ENCODE results near the gene PKLR.

PKLR gene

GRCh38 chr1:155277070-155277901 lies 24.0 kb downstream of the PKLR start, which contains the start of gene HCN3:
Gene HCN3, plus strand, starts transcription at chr1:155277463. Its CDS starts 128 bp downstream, at chr1:155277591.
- TF ChIP-seq, protein P1, sequence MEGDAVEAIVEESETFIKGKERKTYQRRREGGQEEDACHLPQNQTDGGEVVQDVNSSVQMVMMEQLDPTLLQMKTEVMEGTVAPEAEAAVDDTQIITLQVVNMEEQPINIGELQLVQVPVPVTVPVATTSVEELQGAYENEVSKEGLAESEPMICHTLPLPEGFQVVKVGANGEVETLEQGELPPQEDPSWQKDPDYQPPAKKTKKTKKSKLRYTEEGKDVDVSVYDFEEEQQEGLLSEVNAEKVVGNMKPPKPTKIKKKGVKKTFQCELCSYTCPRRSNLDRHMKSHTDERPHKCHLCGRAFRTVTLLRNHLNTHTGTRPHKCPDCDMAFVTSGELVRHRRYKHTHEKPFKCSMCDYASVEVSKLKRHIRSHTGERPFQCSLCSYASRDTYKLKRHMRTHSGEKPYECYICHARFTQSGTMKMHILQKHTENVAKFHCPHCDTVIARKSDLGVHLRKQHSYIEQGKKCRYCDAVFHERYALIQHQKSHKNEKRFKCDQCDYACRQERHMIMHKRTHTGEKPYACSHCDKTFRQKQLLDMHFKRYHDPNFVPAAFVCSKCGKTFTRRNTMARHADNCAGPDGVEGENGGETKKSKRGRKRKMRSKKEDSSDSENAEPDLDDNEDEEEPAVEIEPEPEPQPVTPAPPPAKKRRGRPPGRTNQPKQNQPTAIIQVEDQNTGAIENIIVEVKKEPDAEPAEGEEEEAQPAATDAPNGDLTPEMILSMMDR (IDR thresholded peaks at IDR 0.05; ENCODE audit: low read length, missing control alignments): peak; percentile 17
- DNase-seq (ENCODE audit: low read depth): peak; percentile 97
- peak within 1 kb of the TSS; percentile 69 for H3K4me3 ChIP-seq (replicated peaks; ENCODE audit: low read depth, low read length)

DNA sequence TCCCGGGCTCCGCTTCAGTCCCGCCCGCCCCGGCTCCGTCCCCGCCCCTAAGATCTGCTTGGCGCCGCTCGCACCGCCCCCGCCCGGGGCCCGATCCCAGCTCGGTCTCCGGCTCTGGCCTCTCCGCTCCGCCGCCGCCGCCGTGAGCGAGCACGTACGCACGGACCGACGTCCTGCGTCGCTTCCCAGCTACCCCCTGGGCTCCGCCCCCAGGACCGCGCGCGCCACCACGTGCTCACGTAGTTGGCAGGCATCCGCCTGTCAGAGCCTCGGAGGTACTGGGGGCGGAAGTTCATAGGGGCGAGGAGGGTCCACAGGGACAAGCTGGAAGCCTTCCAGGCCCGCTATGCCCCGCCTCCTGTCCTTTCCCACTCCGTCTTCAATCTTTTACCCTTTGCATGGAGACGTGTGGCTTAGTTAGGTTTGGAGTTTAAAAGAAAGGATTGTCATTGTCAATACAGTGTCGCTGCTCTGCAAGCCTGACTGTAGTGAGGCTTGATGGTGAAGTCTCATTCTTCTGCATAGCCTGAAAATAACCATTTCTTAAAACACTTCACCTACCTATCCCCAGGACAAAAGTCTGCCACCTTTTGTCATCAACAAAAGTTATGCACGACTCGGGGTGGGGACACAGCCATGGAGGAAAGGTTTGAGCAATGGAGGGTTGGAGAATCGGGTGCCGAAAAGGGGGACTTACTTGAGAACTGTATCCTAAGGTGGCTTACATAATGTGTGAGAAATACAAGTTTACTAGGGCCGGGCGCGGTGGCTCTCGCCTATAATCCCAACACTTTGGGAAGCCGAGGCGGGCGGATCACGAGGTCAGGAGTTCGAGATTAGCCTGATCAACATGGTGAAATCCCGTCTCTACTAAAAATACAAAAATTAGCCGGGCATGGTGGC lies 27.6 kb downstream of the PKLR start, which contains the start of gene CLK2:
CLK2 (minus strand) TSS at position 162 of the 903 bp plus-strand sequence. CDS start 2,527 bp downstream, outside the sequence.
- TF ChIP-seq, protein P1 (IDR thresholded peaks at IDR 0.05; ENCODE audit: low read length, missing control alignments): no peak

DNA sequence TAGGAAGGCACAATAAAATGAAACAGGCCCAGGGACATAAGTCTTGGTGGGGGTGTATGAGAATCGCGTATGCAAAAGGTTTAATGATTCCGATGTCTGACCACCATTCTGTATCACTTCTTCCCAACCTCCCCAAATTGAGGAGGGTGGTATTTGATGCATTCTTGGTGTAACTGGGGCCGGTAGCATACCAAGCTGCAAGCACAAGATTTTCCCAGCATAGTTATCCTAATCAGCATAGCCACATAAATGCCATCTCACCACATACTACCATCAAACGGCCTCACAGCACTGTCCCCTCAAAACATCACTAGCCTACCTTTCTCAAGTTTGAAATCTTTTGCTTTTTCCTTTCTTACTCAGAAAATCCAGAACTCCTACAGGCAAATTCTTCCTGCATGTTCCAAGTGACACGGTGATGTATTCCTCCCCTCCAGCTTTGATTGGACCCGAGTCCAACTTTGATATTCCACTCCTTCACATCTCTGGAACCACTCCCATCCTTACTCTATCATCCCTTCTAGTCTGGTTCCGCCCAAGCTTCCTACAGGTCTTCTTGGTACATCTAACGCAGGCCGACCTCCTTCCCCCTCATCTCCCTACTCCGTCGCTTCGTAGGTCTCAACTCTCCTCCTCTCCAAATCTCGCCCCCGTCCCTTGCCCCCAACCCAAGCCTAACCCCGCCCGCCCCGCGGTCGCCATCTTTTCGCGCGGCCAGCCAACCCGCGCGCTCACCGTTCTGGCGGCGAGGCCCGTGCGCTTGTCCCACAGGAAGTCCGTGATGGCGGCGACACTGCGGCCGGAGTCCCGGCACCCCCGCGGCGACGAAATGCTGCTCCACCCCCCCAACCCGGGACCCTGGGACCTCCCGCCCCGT lies 28.5 kb downstream of the PKLR start:
- H3K4me3 ChIP-seq (replicated peaks; ENCODE audit: low read depth, low read length): peak overlapping the region; percentile 75
- TF ChIP-seq, protein P1 (IDR thresholded peaks at IDR 0.05; ENCODE audit: low read length, missing control alignments): no peak
- DNase-seq (ENCODE audit: low read depth): peak; percentile 67

More for the DNA sequence above, 27.6 kb downstream of the PKLR start, which contains the start of gene CLK2:
- H3K4me3 ChIP-seq (replicated peaks; ENCODE audit: low read depth, low read length): peak within 1 kb of the TSS; percentile 75
- peak; percentile 95 for DNase-seq (ENCODE audit: low read depth)

- H3K4me3 ChIP-seq (replicated peaks; ENCODE audit: low read depth, low read length): no peak overlapping the region
- DNase-seq (ENCODE audit: low read depth): no peak
- TF ChIP-seq, protein P1 (IDR thresholded peaks at IDR 0.05; ENCODE audit: low read length, missing control alignments): no peak
These were observed 31.9 kb downstream of the PKLR start for GRCh38 chr1:155269381-155269780.

DNA sequence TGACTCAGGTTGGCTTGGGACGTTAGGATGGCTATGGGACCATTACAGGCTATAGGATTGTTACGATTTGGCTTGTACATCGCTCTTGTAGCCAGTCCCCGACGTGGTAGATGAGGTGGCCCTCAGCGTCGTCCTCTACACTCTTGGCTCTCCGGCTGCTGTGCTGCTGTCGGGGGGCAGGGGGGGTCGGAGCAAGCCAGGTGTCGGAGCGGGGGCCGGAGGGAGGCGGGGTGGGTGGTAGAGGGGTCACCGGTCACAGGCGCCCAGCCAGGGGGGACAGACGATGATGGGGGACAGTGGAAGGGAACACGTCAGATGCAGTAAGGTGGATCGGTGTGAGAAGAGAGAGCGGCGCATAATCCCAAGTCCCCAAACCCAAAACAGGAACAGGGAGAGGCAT lies 32.6 kb downstream of the PKLR start:
- DNase-seq (ENCODE audit: low read depth): no peak
- H3K4me3 ChIP-seq (replicated peaks; ENCODE audit: low read depth, low read length): no peak overlapping the region
- TF ChIP-seq, protein P1 (IDR thresholded peaks at IDR 0.05; ENCODE audit: low read length, missing control alignments): no peak

- no peak overlapping the region for H3K4me3 ChIP-seq (replicated peaks; ENCODE audit: low read depth, low read length)
- no peak for DNase-seq (ENCODE audit: low read depth)
- TF ChIP-seq, protein P1 (IDR thresholded peaks at IDR 0.05; ENCODE audit: low read length, missing control alignments): no peak
These were observed 33.9 kb downstream of the PKLR start for GRCh38 chr1:155267373-155267772.
